H9 (cell line): ENCODE results near the gene CCSER1. TPM values are rescaled to one million over a fixed set of nuclear protein-coding genes. Genes with fewer than 3 reads are reported as not detected.

Experiments used
- DNase-seq: peaks from one replicate; pipeline ENCODE4 v3.0.0-alpha.2; 2017
- H2AFZ ChIP-seq: one replicate; pipeline ENCODE4 v1.6.1; 2013; ENCODE audit warnings: mild to moderate bottlenecking, low read length, control low read depth, moderate library complexity
- H2AK5ac ChIP-seq: 2 replicates; pipeline ENCODE4 v1.6.1; 2013; ENCODE audit warnings: low read length, control low read depth, mixed read lengths; ENCODE audit not compliant: insufficient read length
- H2BK120ac ChIP-seq: one replicate; pipeline ENCODE4 v1.6.1; 2013; ENCODE audit warnings: low read depth, mild to moderate bottlenecking, low read length, control low read depth, inconsistent platforms; ENCODE audit not compliant: poor library complexity, severe bottlenecking
- H2BK12ac ChIP-seq: 2 replicates; pipeline ENCODE4 v1.6.1; 2013; ENCODE audit warnings: low read length, control low read depth, mixed read lengths, low read depth; ENCODE audit not compliant: insufficient read length
- H2BK15ac ChIP-seq: 2 replicates; pipeline ENCODE4 v1.6.1; 2013; ENCODE audit warnings: low read depth, low read length, control low read depth
- H2BK20ac ChIP-seq: one replicate; pipeline ENCODE4 v1.6.1; 2013; ENCODE audit warnings: low read depth, mild to moderate bottlenecking, low read length, control low read depth, inconsistent platforms; ENCODE audit not compliant: poor library complexity, severe bottlenecking
- H2BK5ac ChIP-seq: 2 replicates; pipeline ENCODE4 v1.6.1; 2013; ENCODE audit warnings: low read length, control low read depth, mixed read lengths; ENCODE audit not compliant: insufficient read length
- H3K14ac ChIP-seq: 2 replicates; pipeline ENCODE4 v1.6.1; 2013; ENCODE audit warnings: low read length, control low read depth; ENCODE audit not compliant: insufficient read depth
- H3K18ac ChIP-seq: 2 replicates; pipeline ENCODE4 v1.6.1; 2013; ENCODE audit warnings: low read depth, mild to moderate bottlenecking, mixed read lengths, low read length, control low read depth; ENCODE audit not compliant: insufficient read length
- H3K23ac ChIP-seq: 2 replicates; pipeline ENCODE4 v1.6.1; 2013; ENCODE audit warnings: low read length, control low read depth, mixed read lengths, low read depth; ENCODE audit not compliant: insufficient read length
- H3K23me2 ChIP-seq: 2 replicates; pipeline ENCODE4 v1.6.1; 2013; ENCODE audit warnings: low read depth, mild to moderate bottlenecking, mixed read lengths, low read length, control low read depth; ENCODE audit not compliant: insufficient read length, poor library complexity, severe bottlenecking
- H3K27ac ChIP-seq: 2 replicates; pipeline ENCODE4 v1.5.1; 2013; ENCODE audit warnings: low read length, control low read depth, mixed read lengths, low read depth; ENCODE audit not compliant: insufficient read length
- H3K27me3 ChIP-seq: 2 replicates; pipeline ENCODE4 v1.6.1; 2013; ENCODE audit warnings: low read length, control low read depth, inconsistent platforms; ENCODE audit not compliant: insufficient read depth
- H3K4ac ChIP-seq: 2 replicates; pipeline ENCODE4 v1.6.1; 2013; ENCODE audit warnings: low read depth, mild to moderate bottlenecking, control low read depth, inconsistent platforms, low read length, moderate library complexity
- H3K4me1 ChIP-seq: 2 replicates; pipeline ENCODE4 v1.6.1; 2013; ENCODE audit warnings: low read length, control low read depth, inconsistent platforms; ENCODE audit not compliant: insufficient read depth
- H3K4me2 ChIP-seq: 2 replicates; pipeline ENCODE4 v1.6.1; 2013; ENCODE audit warnings: low read length, control low read depth, mixed read lengths; ENCODE audit not compliant: insufficient read length, insufficient read depth
- H3K56ac ChIP-seq: 2 replicates; pipeline ENCODE4 v1.6.1; 2013; ENCODE audit warnings: low read depth, mild to moderate bottlenecking, mixed read lengths, low read length, control low read depth; ENCODE audit not compliant: insufficient read length
- H3K79me1 ChIP-seq: 2 replicates; pipeline ENCODE4 v1.6.1; 2013; ENCODE audit warnings: low read depth, mild to moderate bottlenecking, moderate library complexity, low read length, control low read depth, inconsistent platforms; ENCODE audit not compliant: insufficient read depth, poor library complexity, severe bottlenecking
- H3K79me2 ChIP-seq: 2 replicates; pipeline ENCODE4 v1.6.1; 2013; ENCODE audit warnings: low read length, control low read depth, inconsistent platforms; ENCODE audit not compliant: insufficient read depth
- H3K9ac ChIP-seq: 2 replicates; pipeline ENCODE4 v1.6.1; 2013; ENCODE audit warnings: low read length, control low read depth, mixed read lengths; ENCODE audit not compliant: insufficient read length; ENCODE audit errors: extremely low read depth
- H3K9me3 ChIP-seq: one replicate; pipeline ENCODE4 v1.6.1; 2013; ENCODE audit warnings: low read depth, low read length, inconsistent platforms; ENCODE audit not compliant: control insufficient read depth
- H3T11ph ChIP-seq: one replicate; pipeline ENCODE4 v1.6.1; 2013; ENCODE audit warnings: mild to moderate bottlenecking, low read length, control low read depth, inconsistent platforms
- H4K20me1 ChIP-seq: one replicate; pipeline ENCODE4 v1.6.1; 2013; ENCODE audit not compliant: control insufficient read depth, insufficient read length, insufficient read depth
- H4K5ac ChIP-seq: 2 replicates; pipeline ENCODE4 v1.6.1; 2013; ENCODE audit warnings: low read depth, mild to moderate bottlenecking, mixed read lengths, low read length, control low read depth; ENCODE audit not compliant: insufficient read length
- H4K8ac ChIP-seq: replicated peaks from 2 replicates; pipeline ENCODE4 v1.6.1; 2013; ENCODE audit warnings: low read length, control low read depth, mixed read lengths, low read depth; ENCODE audit not compliant: insufficient read length
- H4K91ac ChIP-seq: 2 replicates; pipeline ENCODE4 v1.6.1; 2013; ENCODE audit warnings: low read depth, mild to moderate bottlenecking, moderate library complexity, mixed read lengths, low read length, control low read depth; ENCODE audit not compliant: insufficient read length
- H3K27ac Mint-ChIP-seq, 3 experiments: 2 replicates in 2 of 3; 3 replicates in 1 of 3; pipeline ENCODE4 v1.8.0; 2020 to 2021; ENCODE audit warnings: mixed read lengths in 3 of 3, mild to moderate bottlenecking in 1 of 3, moderate library complexity in 1 of 3
- H3K27me3 Mint-ChIP-seq: 2 replicates; pipeline ENCODE4 v1.8.0; 2021; ENCODE audit warnings: low read depth, mild to moderate bottlenecking, moderate library complexity, mixed read lengths
- H3K36me3 Mint-ChIP-seq, 3 experiments: 2 replicates in 2 of 3; 3 replicates in 1 of 3; pipeline ENCODE4 v1.8.0; 2020 to 2021; ENCODE audit warnings: low read depth in 3 of 3, mixed read lengths in 3 of 3; ENCODE audit not compliant: insufficient read depth in 1 of 3
- H3K4me1 Mint-ChIP-seq, 2 experiments: 2 replicates each; pipeline ENCODE4 v1.8.0; 2020; ENCODE audit warnings: mixed read lengths in 2 of 2
- H3K4me3 Mint-ChIP-seq, 2 experiments: 2 replicates in 1 of 2; 3 replicates in 1 of 2; pipeline ENCODE4 v1.8.0; 2020 to 2021; ENCODE audit warnings: mild to moderate bottlenecking in 2 of 2, mixed read lengths in 2 of 2, moderate library complexity in 1 of 2
- H3K9me3 Mint-ChIP-seq, 2 experiments: 2 replicates in 1 of 2; 3 replicates in 1 of 2; pipeline ENCODE4 v1.8.0; 2020; ENCODE audit warnings: mild to moderate bottlenecking in 2 of 2, mixed read lengths in 2 of 2, moderate library complexity in 1 of 2
- WGBS: extraction: QIAGEN DNeasy Blood & Tissue Kit; methylation state at CpG from one replicate; pipeline ENCODE4 v1.1.7; 2013; ENCODE audit warnings: missing lambda C conversion rate, low lambda C conversion rate, mixed read lengths; ENCODE audit not compliant: insufficient read length; ENCODE audit errors: extremely low coverage; 5-methylcytosine and 5-hydroxymethylcytosine counted together
- total RNA-seq: library from RNA; stranded (reverse); gene quantifications from 2 replicates; pipeline ENCODE4 v1.2.1, GENCODE V29; 2021
- TF ChIP-seq, protein P1 (sequence below): fragments of 200-600 bp; sonication (generic); conservative IDR thresholded peaks from 3 replicates; pipeline ENCODE4 v1.8.0; 2021; ENCODE audit warnings: antibody characterized with exemption, mild to moderate bottlenecking

CCSER1 gene
- total RNA-seq, 1 experiment from 2014 or later = 0.37 TPM

DNA sequence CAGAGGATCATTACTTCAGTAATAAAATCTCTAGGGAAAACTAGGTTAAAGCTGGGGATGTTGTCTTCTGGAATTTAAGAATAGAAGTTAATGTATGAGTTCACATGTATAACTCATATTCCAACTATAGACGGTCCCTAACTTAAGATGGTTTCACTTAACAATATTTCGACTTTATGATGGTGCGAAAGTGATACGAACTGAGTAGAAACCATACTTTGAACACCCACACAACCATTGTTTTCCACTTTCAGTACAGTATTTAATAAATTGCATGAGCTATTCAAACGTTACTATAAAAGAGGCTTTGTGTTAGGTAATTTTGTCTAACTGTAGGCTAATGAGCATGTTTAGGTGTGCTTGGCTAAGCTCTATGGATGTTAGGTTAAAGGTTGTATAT is 38.7 kb downstream of the CCSER1 start:
- Histone ChIP-seq H2BK20ac (no peak overlapping the region), H2BK120ac (no peak overlapping the region), H4K5ac (no peak overlapping the region), H4K20me1 (no peaks in the 10 kb centered on the region), H3K79me1 (no peaks in the 10 kb centered on the region), H3K9ac (no peak overlapping the region), H2BK15ac (no peak overlapping the region), H3K56ac (no peak overlapping the region), H3K4me1 (no peaks in the 10 kb centered on the region), H2AFZ (no peak overlapping the region), H3K18ac (no peak overlapping the region), H2BK12ac (no peak overlapping the region), H3T11ph (no peak overlapping the region), H3K23me2 (no peaks in the 10 kb centered on the region), H3K27me3 (no peaks in the 10 kb centered on the region), H3K4me2 (no peak overlapping the region), H3K9me3 (no peaks in the 10 kb centered on the region), H3K14ac (no peak overlapping the region), H3K23ac (no peak overlapping the region), H2AK5ac (no peak overlapping the region), H4K91ac (no peak overlapping the region), H3K79me2 (no peaks in the 10 kb centered on the region; the same call in 1 of the 2 replicates), H3K27ac (no peak overlapping the region), H3K4ac (no peak overlapping the region), H4K8ac (no peak overlapping the region), H2BK5ac (no peak overlapping the region)
- WGBS = no CpG with 5 or more reads among the region's 5 CpGs
- Mint-ChIP-seq H3K4me3 (no peak overlapping the region), H3K9me3 (peaks cover 0 to 2% of the 10 kb centered on the region in 2 experiments; a peak in 1 of 5 replicates), H3K27me3 (no peaks in the 10 kb centered on the region), H3K27ac (no peak overlapping the region), H3K4me1 (no peaks in the 10 kb centered on the region), H3K36me3 (no peaks in the 10 kb centered on the region; a peak in 2 of 7 replicates)
- TF ChIP-seq, protein P1, sequence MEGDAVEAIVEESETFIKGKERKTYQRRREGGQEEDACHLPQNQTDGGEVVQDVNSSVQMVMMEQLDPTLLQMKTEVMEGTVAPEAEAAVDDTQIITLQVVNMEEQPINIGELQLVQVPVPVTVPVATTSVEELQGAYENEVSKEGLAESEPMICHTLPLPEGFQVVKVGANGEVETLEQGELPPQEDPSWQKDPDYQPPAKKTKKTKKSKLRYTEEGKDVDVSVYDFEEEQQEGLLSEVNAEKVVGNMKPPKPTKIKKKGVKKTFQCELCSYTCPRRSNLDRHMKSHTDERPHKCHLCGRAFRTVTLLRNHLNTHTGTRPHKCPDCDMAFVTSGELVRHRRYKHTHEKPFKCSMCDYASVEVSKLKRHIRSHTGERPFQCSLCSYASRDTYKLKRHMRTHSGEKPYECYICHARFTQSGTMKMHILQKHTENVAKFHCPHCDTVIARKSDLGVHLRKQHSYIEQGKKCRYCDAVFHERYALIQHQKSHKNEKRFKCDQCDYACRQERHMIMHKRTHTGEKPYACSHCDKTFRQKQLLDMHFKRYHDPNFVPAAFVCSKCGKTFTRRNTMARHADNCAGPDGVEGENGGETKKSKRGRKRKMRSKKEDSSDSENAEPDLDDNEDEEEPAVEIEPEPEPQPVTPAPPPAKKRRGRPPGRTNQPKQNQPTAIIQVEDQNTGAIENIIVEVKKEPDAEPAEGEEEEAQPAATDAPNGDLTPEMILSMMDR = no peak
- no peak for DNase-seq
